Ascending aorta (tissue), 2 donors: ENCODE measurements around the gene WDR64. TPM values are rescaled to one million over a fixed set of nuclear protein-coding genes. Genes with fewer than 3 reads are reported as not detected.

Source experiments
- DNase-seq, 2 donors: peaks; one replicate each; pipeline ENCODE4 v3.0.0-alpha.2; 2019; ENCODE audit warnings: low spot score in 2 of 2
- H3K27ac ChIP-seq, 2 donors: fragments of 200-600 bp; sonication (generic); one replicate each; pipeline ENCODE4 v1.5.1; 2016 to 2017; ENCODE audit warnings: mild to moderate bottlenecking in 1 of 2
- H3K27me3 ChIP-seq: fragments of 200-600 bp; sonication (generic); one replicate; pipeline ENCODE4 v1.5.1; 2017
- H3K36me3 ChIP-seq, 2 donors: fragments of 200-600 bp; sonication (generic); one replicate each; pipeline ENCODE4 v1.5.1; 2016
- H3K4me1 ChIP-seq, 2 donors: fragments of 200-600 bp; sonication (generic); one replicate each; pipeline ENCODE4 v1.5.1; 2016 to 2017; ENCODE audit warnings: mild to moderate bottlenecking in 1 of 2
- H3K4me3 ChIP-seq, 2 donors: fragments of 200-600 bp; sonication (generic); one replicate each; pipeline ENCODE4 v1.5.1; 2016 to 2017; ENCODE audit warnings: mild to moderate bottlenecking in 1 of 2
- H3K9me3 ChIP-seq, 2 donors: fragments of 200-600 bp; sonication (generic); one replicate each; pipeline ENCODE4 v1.5.1; 2016
- intact Hi-C: fragments of 100-400 bp; cut with DNase I; formaldehyde crosslinking; loops from one replicate; pipeline ENCODE4 v1.15.1; 2023
- total RNA-seq: library from RNA; depleted of rRNA; stranded (reverse); fragments of >200 nt; gene quantifications from one replicate; pipeline ENCODE4 v1.1.0, GENCODE V29; 2016
- TF ChIP-seq, protein P1 (sequence below), 3 experiments: fragments of 200-600 bp in 2 of 3; fragments of 450-650 bp in 1 of 3; sonication (generic) in 2 of 3; IDR thresholded peaks; one replicate each; pipeline ENCODE4 v1.5.1; 2016 to 2019; ENCODE audit warnings: antibody characterized with exemption in 3 of 3, mild to moderate bottlenecking in 1 of 3, moderate library complexity in 1 of 3

The WDR64 gene
- total RNA-seq, 1 donor from 2014 or later = not detected

- TF ChIP-seq, protein P1, sequence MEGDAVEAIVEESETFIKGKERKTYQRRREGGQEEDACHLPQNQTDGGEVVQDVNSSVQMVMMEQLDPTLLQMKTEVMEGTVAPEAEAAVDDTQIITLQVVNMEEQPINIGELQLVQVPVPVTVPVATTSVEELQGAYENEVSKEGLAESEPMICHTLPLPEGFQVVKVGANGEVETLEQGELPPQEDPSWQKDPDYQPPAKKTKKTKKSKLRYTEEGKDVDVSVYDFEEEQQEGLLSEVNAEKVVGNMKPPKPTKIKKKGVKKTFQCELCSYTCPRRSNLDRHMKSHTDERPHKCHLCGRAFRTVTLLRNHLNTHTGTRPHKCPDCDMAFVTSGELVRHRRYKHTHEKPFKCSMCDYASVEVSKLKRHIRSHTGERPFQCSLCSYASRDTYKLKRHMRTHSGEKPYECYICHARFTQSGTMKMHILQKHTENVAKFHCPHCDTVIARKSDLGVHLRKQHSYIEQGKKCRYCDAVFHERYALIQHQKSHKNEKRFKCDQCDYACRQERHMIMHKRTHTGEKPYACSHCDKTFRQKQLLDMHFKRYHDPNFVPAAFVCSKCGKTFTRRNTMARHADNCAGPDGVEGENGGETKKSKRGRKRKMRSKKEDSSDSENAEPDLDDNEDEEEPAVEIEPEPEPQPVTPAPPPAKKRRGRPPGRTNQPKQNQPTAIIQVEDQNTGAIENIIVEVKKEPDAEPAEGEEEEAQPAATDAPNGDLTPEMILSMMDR (IDR thresholded peaks at IDR 0.05) = no peak
- Histone ChIP-seq H3K9me3 (no peaks in the 10 kb centered on the region), H3K27ac (no peak overlapping the region), H3K36me3 (no peaks in the 10 kb centered on the region), H3K4me1 (peaks cover 0 to 10% of the 10 kb centered on the region in 2 donors), H3K4me3 (no peak overlapping the region), H3K27me3 (no peaks in the 10 kb centered on the region)
- DNase-seq = no peak
- intact Hi-C loops = no loop called here
Measured at GRCh38 chr1:241828463-241829021, 176.5 kb downstream of the WDR64 start.

DNA sequence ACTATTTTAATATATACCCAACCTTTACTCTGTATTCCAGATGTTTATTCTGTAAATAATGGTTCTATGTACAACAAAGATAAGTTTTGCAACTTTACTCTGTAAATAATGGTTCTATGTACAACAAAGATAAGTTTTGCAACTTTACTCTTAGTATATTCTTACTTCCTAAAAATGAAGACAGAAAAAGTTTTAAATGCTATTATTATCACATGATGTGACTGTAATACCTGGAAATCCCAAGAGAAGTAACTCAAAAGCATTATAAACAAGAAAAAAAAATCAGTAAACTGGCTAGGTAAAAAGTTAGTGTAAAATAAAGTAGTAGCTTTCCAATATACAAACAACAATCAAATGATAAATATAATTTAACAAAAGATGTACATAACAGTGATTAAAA lies 177.4 kb downstream of the WDR64 start:
- Histone ChIP-seq H3K4me1 (peaks cover 0 to 10% of the 10 kb centered on the region in 2 donors), H3K27me3 (no peaks in the 10 kb centered on the region), H3K27ac (no peak overlapping the region), H3K9me3 (no peaks in the 10 kb centered on the region), H3K4me3 (no peak overlapping the region), H3K36me3 (no peaks in the 10 kb centered on the region)
- no peak for DNase-seq
- TF ChIP-seq, protein P1 (IDR thresholded peaks at IDR 0.05) = no peak
- intact Hi-C loops = no loop called here

DNA sequence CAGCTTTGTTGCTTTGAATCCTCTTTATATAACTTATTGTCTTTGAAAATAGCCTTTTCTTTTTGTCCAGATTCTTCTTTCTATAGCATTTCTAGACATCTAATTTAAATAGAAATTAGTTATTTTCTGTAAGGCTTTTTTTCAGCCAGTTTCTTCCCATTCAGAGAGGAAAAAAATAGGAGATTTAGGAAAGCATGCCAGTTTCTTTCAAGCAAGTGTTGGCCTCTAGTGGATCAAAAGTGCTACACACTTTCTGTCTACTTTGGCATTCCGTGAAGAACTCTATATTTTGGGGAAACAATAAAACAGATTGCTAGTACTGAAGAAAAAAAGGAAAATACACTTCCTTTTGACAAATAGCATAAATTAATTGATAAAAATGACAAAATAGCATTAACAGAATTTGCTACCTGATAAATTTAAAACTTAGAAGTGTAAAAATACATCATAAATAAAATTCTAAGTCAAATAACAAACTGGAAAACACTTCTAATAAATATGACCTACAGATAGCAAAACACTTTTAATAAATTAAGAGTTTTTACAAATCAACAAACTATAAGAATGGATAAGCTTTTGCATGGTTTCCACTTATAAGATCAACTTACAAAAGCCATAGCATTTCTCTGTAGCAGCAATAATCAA lies 182.8 kb downstream of the WDR64 start:
- Histone ChIP-seq H3K36me3 (no peaks in the 10 kb centered on the region), H3K4me1 (no peaks in the 10 kb centered on the region), H3K9me3 (no peaks in the 10 kb centered on the region), H3K27me3 (no peaks in the 10 kb centered on the region), H3K4me3 (no peak overlapping the region), H3K27ac (no peak overlapping the region)
- TF ChIP-seq, protein P1 (IDR thresholded peaks at IDR 0.05) = peak; percentile 49 to 76 (median 58)
- no peak for DNase-seq
- intact Hi-C loops = loop anchor here (1.0 kb wide), 1 partner anchor 224 kb away; no protein-coding TSS in a partner anchor

GRCh38 chr1:241836941-241837340 lies 184.9 kb downstream of the WDR64 start:
- Histone ChIP-seq H3K36me3 (no peaks in the 10 kb centered on the region), H3K4me3 (no peak overlapping the region), H3K9me3 (no peaks in the 10 kb centered on the region), H3K4me1 (no peaks in the 10 kb centered on the region), H3K27me3 (no peaks in the 10 kb centered on the region), H3K27ac (no peak overlapping the region)
- no peak for DNase-seq
- TF ChIP-seq, protein P1 (IDR thresholded peaks at IDR 0.05) = no peak
- intact Hi-C loops = no loop called here

- DNase-seq = no peak
- intact Hi-C loops = no loop called here
- H3K27ac ChIP-seq = no peak overlapping the region
- H3K4me1 ChIP-seq = no peaks in the 10 kb centered on the region
- H3K27me3 ChIP-seq = no peaks in the 10 kb centered on the region
- no peaks in the 10 kb centered on the region for H3K9me3 ChIP-seq
- no peaks in the 10 kb centered on the region for H3K36me3 ChIP-seq
- TF ChIP-seq, protein P1 (IDR thresholded peaks at IDR 0.05) = no peak
- H3K4me3 ChIP-seq = no peak overlapping the region
Measured at GRCh38 chr1:241837416-241837815, 185.3 kb downstream of the WDR64 start.
